Astrocyte (in vitro differentiated cells and primary cell): ENCODE results near the gene FLNC.

Experiments used
- CTCF ChIP-seq: IDR thresholded peaks from 2 replicates; pipeline ENCODE4 v1.5.1; 2011; ENCODE audit warnings: low read depth, mild to moderate bottlenecking, inconsistent platforms, low read length, moderate library complexity; ENCODE audit not compliant: insufficient read depth
- EZH2 ChIP-seq: IDR thresholded peaks from 2 replicates; pipeline ENCODE4 v1.6.1; 2012; ENCODE audit warnings: mild to moderate bottlenecking, low read length, inconsistent platforms; ENCODE audit not compliant: insufficient read depth

- TF ChIP-seq CTCF (no peak), EZH2 (no peak)
Observed at GRCh38 chr7:128814499-128814898, 15.7 kb upstream of the FLNC start.
